BJ (cell line): Measurements from ENCODE around the gene RAI14. TPM values are rescaled to one million over a fixed set of nuclear protein-coding genes. Genes with fewer than 3 reads are reported as not detected.

Experiments
- CTCF ChIA-PET: fragments of 350-600 bp; formaldehyde crosslinking; extraction: SDS; loops from one replicate; lab custom pipeline; 2021; ENCODE audit warnings: antibody characterized with exemption, inconsistent platforms; lab: Yijun Ruan, JAX
- POLR2A ChIA-PET: fragments of 300-600 bp; sonication (Branson Sonifier 250); formaldehyde crosslinking; extraction: SDS; loops from one replicate; lab custom pipeline; 2021; ENCODE audit warnings: antibody characterized with exemption; lab: Charles Lee
- DNase-seq: peaks from one replicate; pipeline ENCODE4 v3.0.0-alpha.2; 2011; ENCODE audit warnings: low read depth
- H3K27me3 ChIP-seq: 2 replicates; pipeline ENCODE4 v1.6.0; 2011; ENCODE audit warnings: low read length; ENCODE audit not compliant: control insufficient read depth, insufficient read depth
- H3K36me3 ChIP-seq: 2 replicates; pipeline ENCODE4 v1.5.1; 2011; ENCODE audit warnings: low read length; ENCODE audit not compliant: control insufficient read depth, insufficient read depth
- H3K4me3 ChIP-seq: 2 replicates; pipeline ENCODE4 v1.5.1; 2011; ENCODE audit warnings: low read depth, mild to moderate bottlenecking, control low read depth, low read length
- CTCF ChIP-seq: IDR thresholded peaks from 2 replicates; pipeline ENCODE4 v1.5.1; 2011; ENCODE audit warnings: low read depth, mild to moderate bottlenecking, control low read depth, inconsistent platforms, low read length, moderate library complexity; ENCODE audit not compliant: insufficient read depth
- polyA plus RNA-seq: library from polyadenylated mRNA; depleted of rRNA; stranded (reverse); fragments of >200 nt; gene quantifications from 2 replicates; pipeline ENCODE4 v1.2.3, GENCODE V29; 2011

Gene RAI14
- polyA plus RNA-seq, 1 experiment: 183 TPM

DNA sequence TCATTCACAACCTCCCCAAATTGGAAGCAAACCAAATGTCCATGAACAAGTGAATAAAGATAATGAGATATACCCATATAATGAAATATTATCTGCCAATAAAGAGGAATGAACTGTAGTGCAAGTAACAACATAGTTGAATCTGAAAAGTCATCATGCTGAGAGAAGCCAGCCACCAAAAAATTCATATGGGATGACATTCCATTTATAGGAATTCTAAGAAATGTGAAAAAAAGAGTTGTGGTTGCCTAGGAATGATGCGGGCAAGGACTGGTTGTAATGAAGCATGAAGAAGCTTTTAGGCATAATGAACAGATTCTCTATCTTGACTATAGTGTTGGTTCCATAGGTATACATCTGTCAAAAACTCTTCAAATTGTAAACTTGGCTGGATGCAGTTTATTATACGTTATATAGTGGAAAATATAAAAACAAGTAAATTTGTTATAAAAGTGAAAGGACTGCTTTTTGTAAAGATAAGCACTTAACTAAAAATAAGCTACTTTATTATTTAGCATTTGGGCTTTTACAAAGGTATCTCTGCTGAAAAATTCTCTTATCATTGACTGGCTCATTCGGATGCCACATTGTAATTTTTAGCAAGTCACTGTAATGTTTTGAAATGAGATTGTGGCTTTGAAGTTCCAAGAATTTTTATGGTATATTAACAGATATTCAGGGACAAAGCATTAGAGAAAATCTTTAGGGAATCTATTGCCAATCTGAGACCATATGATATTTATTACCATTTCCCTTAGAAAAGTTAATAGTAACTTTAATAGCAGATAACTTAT lies 161.6 kb downstream of the RAI14 start:
- POLR2A ChIA-PET: interaction anchor here (0.5 kb wide), 1 partner anchor 141 kb away, joined by 3 read pairs; no protein-coding TSS in a partner anchor
- CTCF ChIA-PET: interaction anchor here (0.6 to 1.8 kb wide), 5 partner anchors 12 to 332 kb away, joined by 3 to 6 read pairs (median 3); no protein-coding TSS in a partner anchor
- peaks cover 3% of the 10 kb centered on the region; the same call in 1 of the 2 replicates for H3K36me3 ChIP-seq
- H3K27me3 ChIP-seq: no peaks in the 10 kb centered on the region
- no peak overlapping the region for H3K4me3 ChIP-seq
- no peak for TF ChIP-seq CTCF
- DNase-seq: peak; percentile 34

DNA sequence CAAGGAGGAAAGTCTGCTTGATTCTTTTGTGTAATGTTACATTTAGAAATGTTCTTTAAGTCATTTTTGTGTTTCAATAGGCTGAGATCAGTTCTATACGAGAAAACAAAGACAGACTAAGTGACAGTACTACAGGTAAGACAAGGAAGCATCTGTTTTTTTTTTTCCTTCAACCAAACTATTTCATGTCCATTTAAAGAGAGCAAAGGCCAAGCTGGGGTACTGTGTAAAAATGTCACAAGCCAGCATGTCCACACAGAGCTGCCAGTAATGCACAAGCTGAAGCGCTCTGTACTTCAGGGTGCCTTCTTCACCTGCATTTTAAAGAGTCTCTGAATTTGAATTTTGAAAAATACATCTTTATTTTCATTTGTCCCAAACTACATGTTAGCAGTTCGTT lies 162.6 kb downstream of the RAI14 start:
- peaks cover 9% of the 10 kb centered on the region for H3K36me3 ChIP-seq
- TF ChIP-seq CTCF: no peak
- CTCF ChIA-PET: interaction anchor here (0.6 to 1.8 kb wide), 3 partner anchors 11 to 333 kb away, joined by 3 to 4 read pairs (median 3); no protein-coding TSS in a partner anchor
- no peaks in the 10 kb centered on the region for H3K27me3 ChIP-seq
- POLR2A ChIA-PET: no interaction called here
- no peak for DNase-seq
- H3K4me3 ChIP-seq: no peak overlapping the region

DNA sequence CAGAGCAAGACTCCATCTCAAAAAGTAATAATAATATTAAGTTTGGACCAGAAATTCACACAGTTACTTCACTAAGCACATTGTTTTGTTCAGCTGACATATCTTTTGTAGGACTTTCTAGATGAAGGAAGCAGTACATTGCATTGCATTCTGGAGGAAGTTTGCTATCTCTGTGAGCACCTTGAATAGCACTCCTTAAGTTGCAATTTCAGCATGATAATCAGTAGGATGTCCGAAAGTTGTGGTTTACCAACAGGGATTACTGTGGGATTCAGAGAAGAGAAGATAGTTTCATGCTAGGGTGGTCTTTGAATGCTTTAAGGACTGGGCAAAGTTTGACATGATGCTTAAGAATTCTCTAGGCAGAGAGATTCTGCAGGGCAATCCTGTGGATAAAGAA lies 164.5 kb downstream of the RAI14 start:
- TF ChIP-seq CTCF: no peak
- H3K36me3 ChIP-seq: peaks cover 17% of the 10 kb centered on the region
- H3K4me3 ChIP-seq: no peak overlapping the region
- H3K27me3 ChIP-seq: no peaks in the 10 kb centered on the region
- no peak for DNase-seq
- ChIA-PET CTCF (no interaction called here), POLR2A (no interaction called here)

DNA sequence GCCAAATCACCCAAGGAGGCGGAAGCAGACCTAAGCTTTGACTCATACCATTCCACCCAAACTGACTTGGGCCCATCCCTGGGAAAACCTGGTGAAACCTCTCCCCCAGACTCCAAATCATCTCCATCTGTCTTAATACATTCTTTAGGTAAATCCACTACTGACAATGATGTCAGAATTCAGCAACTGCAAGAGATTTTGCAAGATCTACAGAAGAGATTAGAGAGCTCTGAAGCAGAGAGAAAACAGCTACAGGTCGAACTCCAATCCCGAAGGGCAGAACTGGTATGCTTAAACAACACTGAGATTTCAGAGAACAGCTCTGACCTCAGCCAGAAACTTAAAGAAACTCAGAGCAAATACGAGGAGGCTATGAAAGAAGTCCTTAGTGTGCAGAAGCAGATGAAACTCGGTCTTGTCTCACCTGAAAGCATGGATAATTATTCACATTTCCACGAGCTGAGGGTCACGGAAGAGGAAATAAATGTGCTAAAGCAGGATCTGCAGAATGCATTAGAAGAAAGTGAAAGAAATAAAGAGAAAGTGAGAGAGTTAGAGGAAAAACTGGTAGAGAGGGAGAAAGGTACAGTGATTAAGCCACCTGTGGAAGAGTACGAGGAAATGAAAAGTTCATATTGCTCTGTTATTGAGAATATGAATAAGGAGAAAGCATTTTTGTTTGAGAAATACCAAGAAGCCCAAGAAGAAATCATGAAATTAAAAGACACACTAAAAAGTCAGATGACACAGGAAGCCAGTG lies 167.0 kb downstream of the RAI14 start:
- Histone ChIP-seq H3K4me3 (no peak overlapping the region), H3K36me3 (peaks cover 28% of the 10 kb centered on the region), H3K27me3 (no peaks in the 10 kb centered on the region)
- ChIA-PET POLR2A (no interaction called here), CTCF (interaction anchor here (2.3 kb wide), 1 partner anchor 338 kb away, joined by 9 read pairs; no protein-coding TSS in a partner anchor)
- no peak for DNase-seq
- no peak for TF ChIP-seq CTCF

GRCh38 chr5:34826347-34826746 lies 170.2 kb downstream of the RAI14 start:
- ChIA-PET CTCF (interaction anchor here (2.1 kb wide), 1 partner anchor 72 kb away, joined by 7 read pairs; no protein-coding TSS in a partner anchor), POLR2A (no interaction called here)
- DNase-seq: no peak
- TF ChIP-seq CTCF: no peak
- no peak overlapping the region for H3K4me3 ChIP-seq
- peaks cover 39% of the 10 kb centered on the region for H3K36me3 ChIP-seq
- no peaks in the 10 kb centered on the region for H3K27me3 ChIP-seq
